ENCODE results near the gene ARFRP1. TPM values are rescaled to one million over a fixed set of nuclear protein-coding genes. Genes with fewer than 3 reads are reported as not detected.

Gene ARFRP1
- total RNA-seq, 1 experiment from 2014 or later, result 66.1 TPM

DNA sequence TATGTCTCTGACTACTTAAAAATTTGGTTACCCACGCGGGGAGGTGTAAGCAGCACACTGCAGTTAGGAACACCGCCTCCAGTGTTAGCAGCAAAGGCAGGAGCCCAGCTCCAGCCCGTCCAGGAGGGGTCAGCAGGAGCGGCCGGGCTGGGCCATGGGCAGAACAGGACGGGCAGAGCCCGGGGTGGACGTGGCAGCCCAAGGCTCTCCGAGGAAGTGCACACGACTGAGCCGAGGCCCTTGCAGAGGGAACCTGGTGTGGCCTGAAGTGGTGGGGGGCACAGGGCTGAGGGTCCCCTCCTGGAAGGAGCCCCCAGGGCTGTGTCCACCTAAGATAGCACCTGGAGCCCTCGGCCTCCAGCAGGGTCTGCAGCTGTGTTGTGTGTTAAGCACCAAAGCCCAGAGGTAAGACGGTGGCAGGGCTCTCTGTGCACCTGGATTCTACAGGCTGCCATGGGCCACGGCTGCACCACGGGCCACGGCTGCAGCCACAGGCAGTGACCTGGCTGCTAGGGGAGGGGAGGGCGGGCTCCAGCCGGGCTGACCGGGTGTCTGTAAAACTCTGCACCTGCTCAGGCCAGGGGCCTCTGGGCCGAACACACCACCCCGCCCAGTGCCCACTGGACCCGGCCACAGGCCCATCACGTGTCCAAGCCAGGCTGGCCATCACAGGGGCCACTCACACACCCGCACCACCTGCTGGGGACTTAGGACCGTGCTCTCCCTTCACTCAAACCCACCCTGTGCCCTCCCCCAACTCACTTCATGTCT, 38.4 kb upstream of the ARFRP1 start:
- no peaks in the 10 kb centered on the region for H3K9me3 ChIP-seq
- H3K27me3 ChIP-seq, result no peaks in the 10 kb centered on the region
- H3K36me3 ChIP-seq, result peaks cover 28% of the 10 kb centered on the region
- H3K4me3 ChIP-seq, result no peak overlapping the region
- no peak for DNase-seq

GRCh38 chr20:63745424-63745805, 37.6 kb upstream of the ARFRP1 start:
- DNase-seq, result no peak

GRCh38 chr20:63744574-63745423, 37.0 kb upstream of the ARFRP1 start:
- Histone ChIP-seq H3K27me3 (no peaks in the 10 kb centered on the region), H3K36me3 (peaks cover 31% of the 10 kb centered on the region), H3K9me3 (no peaks in the 10 kb centered on the region), H3K4me3 (no peak overlapping the region)
- DNase-seq, result no peak

More at GRCh38 chr20:63745424-63745805, 37.6 kb upstream of the ARFRP1 start:
- Histone ChIP-seq H3K36me3 (peaks cover 31% of the 10 kb centered on the region), H3K4me3 (no peak overlapping the region), H3K27me3 (no peaks in the 10 kb centered on the region), H3K9me3 (no peaks in the 10 kb centered on the region)

- no peak for DNase-seq
- Histone ChIP-seq H3K9me3 (no peaks in the 10 kb centered on the region), H3K27me3 (no peaks in the 10 kb centered on the region), H3K36me3 (peaks cover 31% of the 10 kb centered on the region), H3K4me3 (no peak overlapping the region)
Measured at GRCh38 chr20:63744158-63744557, 36.4 kb upstream of the ARFRP1 start.

DNA sequence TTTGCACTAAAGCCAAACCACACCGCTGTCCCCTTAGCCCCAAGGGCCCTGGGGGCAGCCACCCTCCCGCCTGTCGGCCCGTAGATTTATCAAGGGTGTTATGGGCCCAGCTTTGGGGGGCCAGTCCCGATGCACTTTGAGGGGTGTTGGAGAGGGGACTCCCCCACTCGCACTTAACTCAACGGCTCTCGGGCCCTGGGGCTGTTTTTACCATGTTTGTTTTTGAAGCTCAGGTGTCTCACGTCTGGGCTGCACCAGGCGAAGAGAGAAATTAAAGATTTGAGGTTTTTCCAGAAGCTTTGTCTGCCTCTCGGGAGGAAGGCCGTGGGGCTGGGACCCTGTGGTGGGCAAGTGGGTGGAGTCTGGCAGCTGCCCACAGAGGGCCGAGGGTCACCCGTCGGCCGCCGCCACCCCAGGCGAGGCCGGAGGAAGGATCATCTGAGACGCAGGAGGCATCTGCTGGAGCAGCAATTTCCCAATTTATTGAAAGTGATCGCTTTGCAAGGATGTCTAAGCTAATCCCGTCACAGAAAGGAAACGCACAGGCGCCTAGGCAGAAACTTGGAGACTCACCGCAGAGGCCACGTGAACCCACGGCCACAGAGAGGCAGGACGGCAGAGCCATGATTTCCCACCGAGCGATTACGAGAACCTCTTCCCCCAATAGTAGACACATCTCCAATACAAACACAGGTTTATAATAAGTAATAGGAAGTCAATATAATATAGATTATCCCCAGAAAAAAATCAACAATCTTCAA, 35.6 kb upstream of the ARFRP1 start:
- Histone ChIP-seq H3K9me3 (no peaks in the 10 kb centered on the region), H3K36me3 (peaks cover 36% of the 10 kb centered on the region), H3K27me3 (no peaks in the 10 kb centered on the region), H3K4me3 (no peak overlapping the region)
- no peak for DNase-seq

- H3K9me3 ChIP-seq, result no peaks in the 10 kb centered on the region
- no peak overlapping the region for H3K4me3 ChIP-seq
- no peak for DNase-seq
- peaks cover 37% of the 10 kb centered on the region for H3K36me3 ChIP-seq
- no peaks in the 10 kb centered on the region for H3K27me3 ChIP-seq
Measured at GRCh38 chr20:63742381-63743024, 34.7 kb upstream of the ARFRP1 start.

DNA sequence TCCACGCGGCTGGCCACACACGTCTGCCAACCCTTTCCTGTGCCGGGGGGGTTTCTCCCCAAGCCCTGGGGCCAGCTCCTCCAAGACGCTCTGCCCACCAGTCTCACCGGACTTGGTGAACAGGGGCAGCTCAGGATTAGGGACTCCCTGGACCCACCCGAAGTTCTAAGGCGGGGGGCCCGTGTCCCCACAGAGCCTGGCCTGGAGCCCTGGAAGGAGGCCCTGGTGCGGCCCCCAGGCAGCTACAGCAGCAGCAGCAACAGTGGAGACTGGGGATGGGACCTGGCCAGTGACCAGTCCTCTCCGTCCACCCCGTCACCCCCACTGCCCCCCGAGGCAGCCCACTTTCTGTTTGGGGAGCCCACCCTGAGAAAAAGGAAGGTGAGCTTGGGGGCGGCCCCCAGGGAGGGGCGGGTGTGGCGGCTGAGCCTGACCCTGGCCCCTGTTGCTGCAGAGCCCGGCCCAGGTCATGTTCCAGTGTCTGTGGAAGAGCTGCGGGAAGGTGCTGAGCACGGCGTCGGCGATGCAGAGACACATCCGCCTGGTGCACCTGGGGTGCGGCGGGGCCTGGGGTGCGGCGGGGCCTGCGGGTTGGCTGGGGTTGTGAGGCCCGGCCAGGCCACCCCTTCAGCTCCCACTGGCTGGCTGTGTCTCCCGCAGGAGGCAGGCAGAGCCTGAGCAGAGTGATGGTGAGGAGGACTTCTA, 34.1 kb upstream of the ARFRP1 start:
- H3K36me3 ChIP-seq, result peaks cover 37% of the 10 kb centered on the region
- no peaks in the 10 kb centered on the region for H3K27me3 ChIP-seq
- DNase-seq, result no peak
- peak overlapping the region; percentile 86 for H3K4me3 ChIP-seq
- no peaks in the 10 kb centered on the region for H3K9me3 ChIP-seq

DNA sequence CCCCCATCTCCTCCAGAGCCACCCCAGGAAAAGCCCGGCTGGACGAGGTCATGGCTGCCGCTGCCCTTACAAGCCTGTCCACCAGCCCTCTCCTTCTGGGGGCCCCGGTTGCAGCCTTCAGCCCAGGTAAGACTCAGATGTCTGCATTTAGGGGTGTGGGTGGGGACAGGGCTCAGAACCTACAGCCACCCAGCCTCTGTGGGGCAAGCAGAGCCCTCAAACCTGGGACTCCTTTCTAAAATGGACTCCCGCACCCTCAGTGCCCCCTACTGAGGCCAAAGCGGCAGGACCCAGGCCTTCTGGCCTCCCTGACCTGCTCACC, 33.5 kb upstream of the ARFRP1 start:
- Histone ChIP-seq H3K4me3 (peak overlapping the region; percentile 86), H3K36me3 (peaks cover 37% of the 10 kb centered on the region), H3K27me3 (no peaks in the 10 kb centered on the region), H3K9me3 (no peaks in the 10 kb centered on the region)
- no peak for DNase-seq

DNA sequence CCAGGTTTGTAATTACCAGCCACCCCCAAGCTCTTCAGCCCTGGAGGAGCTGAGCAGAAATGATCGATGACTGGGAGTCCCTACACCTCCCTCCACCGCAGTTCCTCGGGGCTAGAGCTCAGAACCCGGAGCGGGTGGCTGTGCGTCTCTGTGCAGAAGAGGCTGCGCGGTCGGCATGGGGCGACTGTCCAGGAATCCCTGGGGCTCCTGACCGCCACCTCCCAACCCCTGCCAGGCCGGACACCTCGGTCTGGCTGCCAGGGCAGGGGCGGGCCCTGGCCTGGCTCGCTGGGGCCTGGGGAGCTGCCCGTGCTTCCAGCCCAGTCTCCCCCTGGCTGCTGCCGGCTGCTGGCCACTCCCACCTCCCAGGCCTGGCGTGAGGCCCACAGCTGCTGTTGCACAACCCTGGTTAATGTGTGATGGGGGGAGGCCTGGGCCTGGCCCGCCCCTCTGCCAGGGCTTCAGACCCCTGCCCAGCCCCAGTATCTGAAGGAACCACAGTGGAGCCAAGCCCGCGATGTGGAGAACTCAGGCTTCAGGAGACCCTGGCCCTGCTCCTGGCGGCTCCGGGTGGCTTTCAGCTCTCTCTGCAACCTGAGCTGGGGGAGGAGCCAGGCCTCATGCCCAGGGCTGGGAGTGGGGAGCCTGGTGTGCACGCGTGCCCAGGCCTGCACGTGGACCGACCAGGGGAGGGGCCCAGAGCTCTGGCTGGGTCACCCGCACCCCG, 33.0 kb upstream of the ARFRP1 start:
- H3K9me3 ChIP-seq, result no peaks in the 10 kb centered on the region
- peak overlapping the region; percentile 86 for H3K4me3 ChIP-seq
- peaks cover 40% of the 10 kb centered on the region for H3K36me3 ChIP-seq
- no peaks in the 10 kb centered on the region for H3K27me3 ChIP-seq
- DNase-seq, result peak; percentile 96

- DNase-seq, result peak; percentile 76
- Histone ChIP-seq H3K27me3 (no peaks in the 10 kb centered on the region), H3K4me3 (peak overlapping the region; percentile 86), H3K36me3 (peaks cover 44% of the 10 kb centered on the region), H3K9me3 (no peaks in the 10 kb centered on the region)
Measured at GRCh38 chr20:63740070-63740626, 32.4 kb upstream of the ARFRP1 start.

- no peaks in the 10 kb centered on the region for H3K9me3 ChIP-seq
- peak; percentile 79 for DNase-seq
- peaks cover 46% of the 10 kb centered on the region for H3K36me3 ChIP-seq
- peak within 1 kb of the TSS; percentile 86 for H3K4me3 ChIP-seq
- H3K27me3 ChIP-seq, result no peaks in the 10 kb centered on the region
Measured at GRCh38 chr20:63739130-63740069, 31.6 kb upstream of the ARFRP1 start, which contains the start of gene SLC2A4RG. Gene SLC2A4RG (plus strand): TSS chr20:63739776. CDS start chr20:63739913, 137 bp downstream.

- no peak for DNase-seq
- H3K36me3 ChIP-seq, result peaks cover 42% of the 10 kb centered on the region
- H3K27me3 ChIP-seq, result no peaks in the 10 kb centered on the region
- no peaks in the 10 kb centered on the region for H3K9me3 ChIP-seq
- H3K4me3 ChIP-seq, result no peak overlapping the region
Measured at GRCh38 chr20:63738687-63739129, 30.9 kb upstream of the ARFRP1 start.

DNA sequence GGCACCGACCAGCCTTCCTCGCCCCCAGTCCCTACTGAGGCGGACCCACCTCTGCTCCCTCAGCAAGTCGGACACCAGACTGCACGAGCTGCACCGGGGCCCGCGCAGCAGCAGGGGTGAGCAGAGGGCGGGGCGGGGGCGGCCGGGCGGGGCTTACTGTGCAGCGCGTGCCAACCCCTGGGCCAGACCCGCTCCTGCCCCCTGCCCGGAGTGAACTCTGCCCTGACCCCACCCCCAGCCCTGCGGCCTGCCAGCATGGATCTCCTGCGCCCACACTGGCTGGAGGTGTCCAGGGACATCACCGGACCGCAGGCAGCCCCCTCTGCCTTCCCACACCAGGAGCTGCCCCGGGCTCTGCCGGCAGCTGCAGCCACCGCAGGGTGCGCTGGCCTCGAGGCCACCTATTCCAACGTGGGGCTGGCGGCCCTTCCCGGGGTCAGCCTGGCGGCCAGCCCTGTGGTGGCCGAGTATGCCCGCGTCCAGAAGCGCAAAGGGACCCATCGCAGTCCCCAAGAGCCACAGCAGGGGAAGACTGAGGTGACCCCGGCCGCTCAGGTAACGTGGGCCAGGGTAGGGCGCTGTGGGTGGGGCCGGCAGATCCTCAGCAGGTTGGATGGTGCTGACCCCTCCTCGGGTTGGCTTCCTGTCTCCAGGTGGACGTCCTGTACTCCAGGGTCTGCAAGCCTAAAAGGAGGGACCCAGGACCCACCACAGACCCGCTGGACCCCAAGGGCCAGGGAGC, 30.3 kb upstream of the ARFRP1 start:
- Histone ChIP-seq H3K9me3 (no peaks in the 10 kb centered on the region), H3K27me3 (no peaks in the 10 kb centered on the region), H3K36me3 (peaks cover 40% of the 10 kb centered on the region), H3K4me3 (no peak overlapping the region)
- no peak for DNase-seq

DNA sequence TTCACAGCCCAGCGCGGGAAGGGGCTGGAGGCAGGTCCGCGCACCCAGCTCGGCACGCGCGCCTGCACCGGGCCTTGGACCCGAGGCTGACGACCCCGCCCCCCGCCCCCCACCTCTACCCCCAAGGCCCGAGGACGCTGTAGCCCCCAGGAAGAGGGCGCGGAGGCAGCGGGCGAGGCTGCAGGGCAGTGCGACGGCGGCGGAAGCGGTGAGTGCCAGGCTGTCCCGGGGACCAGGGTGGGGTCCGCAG, 29.8 kb upstream of the ARFRP1 start:
- peaks cover 41% of the 10 kb centered on the region for H3K36me3 ChIP-seq
- H3K4me3 ChIP-seq, result no peak overlapping the region

More for the DNA sequence above, 29.8 kb upstream of the ARFRP1 start:
- no peaks in the 10 kb centered on the region for H3K9me3 ChIP-seq
- H3K27me3 ChIP-seq, result no peaks in the 10 kb centered on the region
- no peak for DNase-seq

All from MG63 (cell line).